Fibroblast of skin of right biceps (primary cell): ENCODE results near the gene FHAD1.

ENCODE experiments used
- DNase-seq: peaks from one replicate; pipeline ENCODE4 v3.0.0-alpha.2; 2013

Gene FHAD1

DNA sequence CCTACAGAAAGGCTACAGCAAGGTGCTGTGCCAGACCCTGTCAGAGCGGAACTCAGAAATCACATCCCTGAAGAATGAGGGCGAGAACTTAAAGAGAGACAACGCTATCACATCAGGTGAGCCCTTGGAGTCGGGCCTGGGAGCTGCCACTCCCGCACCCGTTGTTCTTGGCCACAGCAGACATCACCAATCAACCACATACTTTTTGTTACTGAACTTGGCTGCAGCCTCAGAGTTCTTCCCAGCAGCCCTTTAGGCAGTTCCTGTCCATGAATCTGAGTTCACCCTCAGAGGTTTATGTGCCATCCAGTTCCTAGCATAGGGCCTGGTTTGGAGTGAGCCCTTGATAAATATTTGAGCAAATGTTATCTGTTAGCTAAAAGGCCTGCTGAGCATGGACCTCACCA lies 61.6 kb downstream of the FHAD1 start:
- DNase-seq, result no peak

GRCh38 chr1:15309687-15310086 lies 62.7 kb downstream of the FHAD1 start:
- no peak for DNase-seq

GRCh38 chr1:15310544-15310943 lies 63.5 kb downstream of the FHAD1 start:
- no peak for DNase-seq

DNA sequence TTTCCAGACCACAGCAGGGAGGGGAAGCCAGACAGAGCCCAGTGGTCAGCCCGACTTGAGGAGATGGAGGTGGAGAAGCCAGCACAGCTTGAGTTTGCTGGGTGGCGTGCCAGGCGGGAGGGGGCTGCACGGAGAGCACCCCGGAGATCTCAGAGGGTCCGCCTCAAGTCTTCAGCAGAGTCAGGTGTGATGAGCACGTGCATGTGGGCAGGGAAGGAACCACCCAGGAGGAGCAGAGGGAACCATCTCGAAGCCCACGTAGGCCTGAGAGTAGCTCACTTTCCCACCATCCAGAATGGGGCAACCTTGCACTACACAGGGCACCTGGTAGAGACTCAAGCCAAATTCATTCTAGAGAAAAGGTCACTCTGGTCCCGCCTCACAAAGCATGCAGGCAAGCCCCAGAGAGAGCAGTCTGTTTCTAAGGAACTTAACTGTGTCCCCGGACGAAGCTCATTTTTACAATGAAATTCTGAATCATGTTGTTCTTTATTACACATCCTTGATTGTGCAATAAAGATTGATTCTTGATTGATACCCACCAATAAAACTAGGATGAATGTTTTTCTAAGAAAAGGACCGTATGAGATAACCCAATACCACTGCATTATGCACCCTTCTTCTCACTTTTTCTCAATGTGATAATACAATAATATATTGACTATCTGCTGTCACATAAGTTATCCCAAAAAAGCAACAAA lies 64.2 kb downstream of the FHAD1 start:
- no peak for DNase-seq

- no peak for DNase-seq
Measured at GRCh38 chr1:15311880-15312279, 64.9 kb downstream of the FHAD1 start.

GRCh38 chr1:15312626-15313411 lies 65.8 kb downstream of the FHAD1 start:
- DNase-seq, result no peak

GRCh38 chr1:15314328-15315281 lies 67.6 kb downstream of the FHAD1 start:
- no peak for DNase-seq

DNA sequence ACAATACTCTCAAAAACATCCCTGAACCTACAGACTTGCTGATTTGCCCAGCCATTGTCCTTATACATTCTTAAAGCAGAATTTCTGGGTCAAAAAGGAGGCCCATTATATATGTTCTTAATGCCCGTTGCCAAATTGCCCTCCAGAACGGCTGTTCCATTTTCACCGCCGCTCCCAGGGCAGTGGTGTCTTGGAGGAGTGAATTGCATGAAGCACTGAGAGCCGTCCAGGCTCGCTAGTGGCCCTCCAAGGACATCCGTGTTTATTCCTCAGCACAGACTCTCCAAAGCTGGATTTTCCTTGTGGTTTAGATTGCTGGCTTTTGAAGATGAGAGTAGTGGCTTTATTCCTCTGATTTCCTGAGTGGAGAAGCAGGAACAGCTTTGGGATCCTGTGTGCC lies 68.8 kb downstream of the FHAD1 start:
- DNase-seq, result no peak

DNA sequence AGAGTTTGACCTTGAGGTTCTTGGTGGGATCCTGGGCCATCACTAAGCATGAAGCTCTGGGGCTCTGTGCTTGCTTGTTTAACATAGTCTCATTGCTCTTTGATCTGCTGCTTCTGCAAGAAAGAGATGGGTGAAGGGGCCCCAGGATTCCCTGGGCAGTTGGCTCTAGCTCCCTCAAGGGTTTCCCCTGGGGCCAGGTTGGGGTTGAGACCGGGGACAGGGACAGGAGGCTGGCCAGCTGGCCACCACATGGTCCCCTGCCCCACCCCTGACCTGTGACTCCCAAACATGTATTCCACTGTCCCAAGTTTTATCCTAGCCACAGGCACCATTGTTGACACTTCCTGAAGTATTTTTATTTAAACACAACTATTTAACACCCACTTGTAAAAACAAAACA lies 69.5 kb downstream of the FHAD1 start:
- DNase-seq, result no peak

GRCh38 chr1:15320267-15320666 lies 73.2 kb downstream of the FHAD1 start:
- DNase-seq, result no peak

DNA sequence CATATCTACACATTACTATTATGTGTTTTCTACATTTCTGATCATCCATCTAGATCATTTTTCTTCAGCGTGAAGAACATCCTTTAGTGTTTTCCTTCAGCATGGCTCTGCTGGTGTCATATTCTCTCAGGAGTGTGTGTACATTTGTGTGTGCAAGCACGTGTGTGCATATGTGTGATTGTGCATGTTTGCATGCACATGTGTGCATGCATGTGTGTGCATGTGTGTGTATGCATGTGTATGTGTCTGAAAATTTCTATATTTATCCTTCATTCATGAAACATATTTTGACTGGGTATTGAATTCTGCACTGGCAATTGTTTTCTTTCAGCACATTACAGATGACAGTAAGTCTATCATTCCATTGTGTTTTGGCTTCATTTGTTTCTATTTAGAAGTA lies 74.6 kb downstream of the FHAD1 start:
- no peak for DNase-seq

DNA sequence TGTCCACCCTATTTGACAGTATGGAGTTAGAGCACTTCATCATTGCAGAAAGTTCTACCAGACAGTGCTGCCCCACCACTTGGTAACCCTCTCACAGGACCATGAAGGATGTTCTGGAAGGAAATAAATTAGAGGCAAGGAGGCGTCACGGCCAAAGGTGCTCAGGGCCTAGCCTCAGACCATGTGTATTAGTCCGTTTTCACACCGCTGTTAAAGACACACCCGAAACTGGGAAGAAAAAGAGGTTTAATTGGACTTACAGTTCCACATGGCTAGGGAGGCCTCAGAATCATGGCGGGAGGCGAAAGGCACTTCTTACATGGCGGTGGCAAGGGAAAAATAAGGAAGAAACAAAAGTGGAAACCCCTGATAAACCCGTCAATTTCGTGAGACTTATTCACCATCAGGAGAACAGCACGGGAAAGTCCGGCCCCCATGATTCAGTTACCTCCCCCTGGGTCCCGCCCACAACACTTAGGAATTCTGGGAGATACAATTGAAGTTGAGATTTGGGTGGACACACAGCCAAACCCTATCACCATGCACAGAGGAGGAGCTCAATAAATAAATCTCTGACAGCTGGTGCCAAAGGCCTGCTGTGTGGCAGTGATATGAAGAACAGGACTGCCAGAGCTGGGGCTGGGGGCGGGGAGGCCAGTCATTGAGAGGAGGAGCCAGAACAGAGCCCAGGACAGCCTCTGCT lies 75.8 kb downstream of the FHAD1 start:
- no peak for DNase-seq

DNA sequence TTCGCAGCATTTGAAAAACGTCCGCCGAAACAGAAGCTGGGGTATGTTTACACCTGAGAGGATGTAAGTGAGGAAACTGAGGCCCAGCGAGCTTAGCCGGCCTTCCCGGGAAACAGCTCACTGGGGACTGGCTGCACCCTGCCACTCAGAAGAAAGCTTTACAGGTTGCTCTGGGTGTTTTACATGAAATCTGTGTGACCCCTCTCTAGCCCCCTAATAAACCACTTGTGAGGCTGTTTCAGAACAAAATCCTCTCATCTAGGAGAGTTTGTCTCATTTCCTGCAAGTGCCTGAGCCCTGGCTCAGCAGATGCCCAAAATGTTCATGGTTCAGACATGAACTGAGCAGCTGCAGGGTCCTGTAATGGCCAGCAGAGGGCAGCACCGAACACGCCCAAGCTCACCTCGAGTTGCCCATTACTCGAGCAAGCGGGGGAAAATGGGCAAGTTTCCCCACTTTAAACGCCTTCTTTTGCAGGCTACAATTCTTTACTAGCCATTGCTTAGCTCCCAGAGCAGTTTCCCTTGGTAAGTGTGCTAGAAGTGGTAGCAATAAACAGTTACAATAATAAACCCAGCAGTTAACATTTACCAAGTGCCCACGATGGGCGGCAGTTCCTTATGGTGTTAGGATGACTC lies 76.4 kb downstream of the FHAD1 start:
- DNase-seq, result peak; percentile 67

DNA sequence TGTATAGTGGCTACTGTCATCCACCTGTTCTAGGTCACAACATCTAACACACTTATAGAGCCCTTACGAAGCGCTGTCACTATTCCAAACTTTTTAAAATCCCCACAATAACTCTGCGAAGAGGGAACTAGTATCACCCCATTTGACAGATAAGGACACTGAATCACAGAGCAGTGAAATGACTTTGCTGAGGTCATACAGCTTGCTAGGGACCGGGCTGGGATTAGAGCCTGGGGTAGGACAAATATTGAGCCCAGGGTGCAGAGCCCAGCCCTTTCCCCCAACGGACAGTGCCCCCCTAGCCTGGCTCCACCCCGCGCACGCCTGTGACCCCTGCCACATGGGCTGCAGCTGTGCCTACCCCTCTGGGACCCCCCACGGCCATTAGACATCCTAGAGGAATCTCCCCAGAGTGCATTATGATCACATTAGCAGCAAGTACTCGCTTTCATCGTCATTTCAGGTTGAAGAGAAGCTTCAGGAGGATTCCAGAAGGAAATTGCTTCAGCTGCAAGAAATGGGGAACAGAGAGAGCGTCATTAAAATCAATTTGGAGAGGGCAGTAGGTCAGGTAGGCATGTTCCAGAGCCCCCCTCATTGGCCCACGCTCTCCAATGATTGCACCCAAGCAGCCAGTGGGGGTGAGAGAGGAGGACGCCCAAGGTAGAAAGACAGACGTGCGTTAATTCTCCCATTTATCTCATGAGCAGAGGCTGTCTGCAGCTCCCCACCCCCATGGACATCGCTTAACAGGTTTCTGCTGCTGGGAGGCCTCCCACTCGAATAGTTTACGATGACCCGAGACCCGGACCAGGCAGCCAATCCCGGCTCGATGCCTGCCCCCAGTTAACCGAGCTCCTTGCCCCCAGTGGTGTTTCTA lies 77.2 kb downstream of the FHAD1 start:
- peak; percentile 36 for DNase-seq

DNA sequence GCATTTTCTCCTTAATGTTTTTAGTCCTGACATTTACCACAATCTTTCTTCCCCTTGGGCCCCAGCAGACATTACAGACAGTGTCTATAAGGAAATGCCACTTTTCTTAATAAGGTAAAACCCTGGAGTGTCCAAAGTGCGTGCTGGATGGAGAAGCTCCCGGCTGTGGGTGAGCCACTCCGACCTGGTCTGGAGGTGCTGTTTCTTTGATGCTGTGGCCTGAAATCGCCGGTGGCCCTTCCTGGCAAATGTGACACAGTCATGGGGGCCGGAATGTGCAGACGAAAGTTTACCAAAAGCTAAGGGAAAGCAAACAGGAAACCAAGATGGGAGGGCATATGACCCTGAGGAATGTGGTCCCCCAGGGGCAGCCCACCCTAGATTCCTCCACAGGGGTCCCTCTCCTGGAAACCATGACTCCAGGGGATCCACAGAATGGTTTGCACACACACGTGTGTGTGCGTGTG lies 77.9 kb downstream of the FHAD1 start:
- DNase-seq, result no peak

DNA sequence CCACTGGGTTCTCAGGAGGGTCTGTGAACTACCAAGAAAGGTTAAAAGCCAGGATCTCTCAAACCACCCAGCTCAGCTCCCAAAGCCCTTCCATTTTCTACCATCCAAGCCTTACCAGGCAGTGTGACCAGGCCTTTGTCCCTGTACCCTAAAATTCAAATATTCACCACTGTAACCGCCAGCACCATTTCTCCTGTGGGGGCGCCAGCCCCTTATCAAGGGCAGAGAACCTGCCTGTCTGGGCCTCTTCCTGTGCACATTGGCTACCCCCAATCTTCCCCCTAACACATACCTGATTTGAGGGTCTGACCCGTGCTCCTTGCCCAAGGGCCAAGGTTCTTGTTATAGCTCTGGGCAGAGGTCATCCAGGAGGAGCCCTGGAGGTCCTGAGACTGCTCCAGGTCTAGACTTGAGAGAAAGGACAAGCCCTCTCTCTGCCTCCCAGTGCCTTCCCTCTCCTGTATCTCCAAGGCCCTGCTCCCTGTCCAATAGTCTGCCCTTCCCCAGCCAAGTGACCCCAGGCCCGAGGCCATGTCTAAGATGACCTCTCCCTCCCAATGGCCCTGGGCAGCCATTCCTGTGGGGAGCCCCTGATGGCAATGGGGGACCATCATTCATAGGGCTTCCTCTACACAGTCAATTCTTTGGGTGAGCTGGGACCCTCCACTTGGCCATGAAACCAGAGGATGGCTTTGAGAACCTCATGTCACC lies 78.5 kb downstream of the FHAD1 start:
- no peak for DNase-seq

DNA sequence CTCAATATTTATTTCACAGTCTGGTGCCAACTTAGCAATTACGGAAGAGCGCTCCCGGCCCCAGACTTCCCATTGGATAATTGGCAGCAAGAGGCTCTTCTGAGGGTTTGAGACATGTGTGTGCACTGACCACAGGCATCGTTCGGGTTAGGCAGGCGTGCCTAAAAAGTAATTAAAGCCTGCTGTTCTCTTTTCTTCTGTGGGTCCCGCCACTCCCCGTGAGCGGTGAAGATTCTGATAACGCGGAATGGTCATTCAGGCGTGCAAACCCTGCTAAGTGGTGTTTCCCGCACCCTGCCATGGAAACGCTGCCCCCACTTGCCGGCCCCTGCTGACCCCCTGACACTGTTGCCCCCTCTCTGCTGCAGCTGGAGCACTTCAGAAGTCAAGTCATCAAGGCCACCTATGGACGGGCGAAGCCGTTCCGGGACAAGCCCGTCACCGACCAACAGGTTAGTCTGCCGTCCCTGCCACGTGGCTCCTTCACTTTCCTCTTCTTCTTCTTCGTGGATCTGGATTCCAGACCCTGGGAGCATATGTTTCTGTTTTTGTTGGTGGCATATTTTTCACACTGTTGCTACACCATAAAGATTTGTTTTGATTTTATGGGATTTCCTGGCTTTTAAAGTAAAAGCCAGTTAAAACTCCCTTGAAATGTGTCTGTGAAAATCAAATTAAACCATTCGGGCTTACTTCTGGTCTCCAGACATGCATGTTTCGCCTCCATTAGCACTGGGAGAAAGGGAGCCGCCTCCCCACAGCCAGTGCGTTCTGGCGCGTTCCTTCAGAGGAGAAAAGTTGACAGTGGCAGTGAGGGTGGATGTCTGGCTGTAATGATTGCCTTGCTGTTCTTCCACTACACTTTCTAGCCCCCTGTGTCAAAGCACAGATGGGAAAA lies 79.9 kb downstream of the FHAD1 start:
- DNase-seq, result peak; percentile 84

DNA sequence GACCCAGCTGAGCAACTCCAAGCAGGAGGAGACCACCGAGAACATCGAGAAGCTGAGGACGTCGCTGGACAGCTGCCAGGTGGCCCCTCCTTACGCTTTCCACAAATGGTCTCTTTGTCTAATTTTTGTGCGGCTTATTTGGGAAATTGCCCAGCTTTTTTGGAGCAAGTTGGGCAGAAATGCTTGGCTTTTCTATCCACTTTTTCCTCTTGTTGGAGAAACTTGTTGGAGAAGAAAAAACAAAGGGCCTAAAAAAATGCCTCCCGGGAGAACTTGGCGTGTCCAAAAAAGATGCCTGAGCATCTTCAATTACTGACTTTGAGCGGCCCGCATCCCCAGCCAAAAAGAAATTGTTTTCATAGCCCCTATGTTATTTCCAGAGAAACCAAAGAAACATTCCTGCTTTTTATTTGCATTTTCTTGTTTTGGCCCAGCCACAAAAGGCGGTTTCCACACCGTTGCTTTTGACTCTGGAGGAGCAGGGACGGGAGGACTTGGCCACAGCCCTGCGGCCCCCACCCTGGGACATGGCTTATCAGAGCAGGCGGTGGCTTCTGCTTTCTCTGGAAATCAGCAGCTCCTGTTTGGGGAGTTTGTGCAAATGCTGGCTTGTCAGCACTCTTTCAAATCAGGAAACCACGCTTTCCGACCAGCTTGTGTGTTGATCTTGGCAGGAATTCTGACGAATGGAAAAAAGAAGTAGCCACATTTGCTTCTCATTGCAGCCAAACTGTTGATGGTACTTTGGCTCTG lies 81.5 kb downstream of the FHAD1 start:
- peak; percentile 74 for DNase-seq
